NCI-H1092 treated with DMSO at 0.1 percent for 48 hours (cell line): ENCODE data around the gene FOXC2.

ENCODE experiments used
- DNase-seq: peaks from one replicate; lab custom pipeline; 2025; lab: John Stamatoyannopoulos, UW

FOXC2 gene

GRCh38 chr16:86590501-86591144 lies 24.0 kb downstream of the FOXC2 start:
- no peak for DNase-seq

- no peak for DNase-seq
Observed at GRCh38 chr16:86591270-86591669, 24.6 kb downstream of the FOXC2 start.

GRCh38 chr16:86593913-86594620 lies 27.4 kb downstream of the FOXC2 start:
- DNase-seq = no peak

- no peak for DNase-seq
Observed at GRCh38 chr16:86594721-86595120, 28.1 kb downstream of the FOXC2 start.

- no peak for DNase-seq
Observed at GRCh38 chr16:86595983-86596605, 29.5 kb downstream of the FOXC2 start.

GRCh38 chr16:86597126-86597879 lies 30.7 kb downstream of the FOXC2 start:
- DNase-seq = no peak

- no peak for DNase-seq
Observed at GRCh38 chr16:86597880-86598606, 31.4 kb downstream of the FOXC2 start.

- no peak for DNase-seq
Observed at GRCh38 chr16:86598607-86599565, 32.3 kb downstream of the FOXC2 start.

- DNase-seq = no peak
Observed at GRCh38 chr16:86601356-86601755, 34.7 kb downstream of the FOXC2 start.

- DNase-seq = no peak
Observed at GRCh38 chr16:86602521-86602920, 35.9 kb downstream of the FOXC2 start.

- DNase-seq = no peak
Observed at GRCh38 chr16:86604436-86605193, 38.0 kb downstream of the FOXC2 start.

- DNase-seq = no peak
Observed at GRCh38 chr16:86605950-86606349, 39.3 kb downstream of the FOXC2 start.

GRCh38 chr16:86608301-86608747 lies 41.7 kb downstream of the FOXC2 start:
- DNase-seq = no peak

GRCh38 chr16:86609115-86609514 lies 42.5 kb downstream of the FOXC2 start:
- no peak for DNase-seq

GRCh38 chr16:86609661-86610060 lies 43.0 kb downstream of the FOXC2 start:
- DNase-seq = no peak

- DNase-seq = no peak
Observed at GRCh38 chr16:86610779-86611524, 44.3 kb downstream of the FOXC2 start.

- no peak for DNase-seq
Observed at GRCh38 chr16:86611525-86611855, 44.9 kb downstream of the FOXC2 start.

- no peak for DNase-seq
Observed at GRCh38 chr16:86611941-86612340, 45.3 kb downstream of the FOXC2 start.

- no peak for DNase-seq
Observed at GRCh38 chr16:86614699-86615098, 48.1 kb downstream of the FOXC2 start.
